ENCODE measurements around the gene STXBP2.

STXBP2 gene

DNA sequence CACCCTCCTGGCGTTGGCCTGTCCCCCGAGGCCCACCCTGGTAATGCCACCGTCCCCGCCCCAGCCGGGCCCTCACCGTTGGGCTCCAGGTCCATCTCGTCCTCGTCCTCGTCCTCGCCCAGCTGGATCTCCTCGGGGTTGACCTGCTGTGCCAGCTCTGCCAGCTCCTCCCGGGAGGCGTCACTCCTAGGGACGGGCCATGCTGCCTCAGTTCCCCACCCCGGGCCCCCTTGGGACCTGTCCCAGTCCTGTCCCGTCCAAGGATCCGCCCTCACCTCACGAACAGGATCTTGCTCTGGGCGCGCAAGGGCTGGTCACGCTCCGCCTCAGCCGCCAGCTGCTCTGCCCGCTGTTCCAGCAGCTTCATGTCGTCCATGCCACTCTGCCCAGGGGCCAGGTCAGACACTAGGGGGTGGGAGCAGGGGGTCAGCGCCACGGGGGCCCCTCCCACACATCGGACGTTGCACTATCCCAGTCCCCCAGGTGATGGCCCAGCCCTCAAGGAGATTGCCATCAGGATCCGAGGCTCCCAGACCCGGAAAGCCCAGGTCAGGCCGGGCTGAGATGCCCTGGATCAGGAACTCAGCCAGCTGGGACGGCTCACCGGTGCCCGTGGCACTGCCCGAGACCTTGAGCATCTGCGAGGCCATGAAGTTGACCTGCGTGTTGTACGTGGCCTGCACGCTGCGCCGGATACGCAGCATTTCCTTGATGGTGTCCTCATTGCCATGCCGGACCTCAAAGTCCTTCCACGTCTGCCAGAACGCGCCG, 17.1 kb upstream of the STXBP2 start:
- no peak overlapping the region for H3K4me3 ChIP-seq (ENCODE audit: control insufficient read depth, low read depth, low read length)
- no peak for DNase-seq (ENCODE audit: low read depth)

DNA sequence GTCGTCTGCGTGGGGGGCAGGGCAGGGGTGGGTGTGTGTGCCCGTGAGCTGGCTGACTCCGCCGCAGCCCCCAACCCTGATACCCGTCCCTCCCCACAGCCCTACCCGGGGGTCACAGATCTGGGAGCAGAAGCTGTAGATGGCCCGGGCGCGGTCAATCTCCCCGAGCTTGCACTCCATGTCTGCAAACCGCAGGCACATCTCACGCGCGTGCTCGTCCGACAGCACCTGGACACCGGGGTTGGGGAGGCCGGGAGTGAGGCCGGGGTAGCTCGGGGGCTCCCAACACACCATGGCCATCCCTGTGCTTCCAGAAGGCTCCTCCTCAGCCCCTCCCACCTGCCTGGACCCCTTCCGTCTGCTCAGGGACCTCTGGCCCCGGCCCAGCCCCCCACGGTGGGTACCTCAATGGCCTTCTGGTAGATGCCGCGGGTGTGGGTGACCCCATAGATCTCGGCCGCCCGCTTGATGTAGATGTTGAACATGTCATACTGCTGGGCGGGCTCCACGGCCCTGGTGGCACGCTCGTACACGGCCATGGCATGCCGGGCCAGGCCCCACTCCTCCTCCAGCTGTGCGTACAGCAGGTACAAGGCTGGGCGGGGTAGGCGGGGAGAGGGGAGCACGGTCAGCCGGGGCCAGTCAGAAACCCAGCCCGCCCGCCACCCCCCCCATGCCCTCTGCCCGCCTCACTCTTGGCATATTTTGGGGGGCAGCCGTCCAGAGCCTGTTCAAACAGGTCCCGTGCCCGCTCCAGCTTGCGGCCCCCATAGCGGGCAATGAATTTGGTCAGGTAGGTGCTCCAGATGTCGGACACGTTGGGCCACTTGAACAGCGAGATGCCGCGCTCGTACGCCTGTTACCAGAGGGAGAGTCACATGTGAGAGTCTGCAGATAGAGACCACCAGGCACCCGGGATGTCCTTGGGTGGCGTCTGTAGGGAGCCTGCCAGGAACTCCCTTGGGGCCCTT, 16.2 kb upstream of the STXBP2 start:
- TF ChIP-seq, protein P1, sequence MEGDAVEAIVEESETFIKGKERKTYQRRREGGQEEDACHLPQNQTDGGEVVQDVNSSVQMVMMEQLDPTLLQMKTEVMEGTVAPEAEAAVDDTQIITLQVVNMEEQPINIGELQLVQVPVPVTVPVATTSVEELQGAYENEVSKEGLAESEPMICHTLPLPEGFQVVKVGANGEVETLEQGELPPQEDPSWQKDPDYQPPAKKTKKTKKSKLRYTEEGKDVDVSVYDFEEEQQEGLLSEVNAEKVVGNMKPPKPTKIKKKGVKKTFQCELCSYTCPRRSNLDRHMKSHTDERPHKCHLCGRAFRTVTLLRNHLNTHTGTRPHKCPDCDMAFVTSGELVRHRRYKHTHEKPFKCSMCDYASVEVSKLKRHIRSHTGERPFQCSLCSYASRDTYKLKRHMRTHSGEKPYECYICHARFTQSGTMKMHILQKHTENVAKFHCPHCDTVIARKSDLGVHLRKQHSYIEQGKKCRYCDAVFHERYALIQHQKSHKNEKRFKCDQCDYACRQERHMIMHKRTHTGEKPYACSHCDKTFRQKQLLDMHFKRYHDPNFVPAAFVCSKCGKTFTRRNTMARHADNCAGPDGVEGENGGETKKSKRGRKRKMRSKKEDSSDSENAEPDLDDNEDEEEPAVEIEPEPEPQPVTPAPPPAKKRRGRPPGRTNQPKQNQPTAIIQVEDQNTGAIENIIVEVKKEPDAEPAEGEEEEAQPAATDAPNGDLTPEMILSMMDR (IDR thresholded peaks at IDR 0.05; ENCODE audit: control insufficient read depth, insufficient read depth, low read depth, low read length, missing control alignments): no peak
- no peak for DNase-seq (ENCODE audit: low read depth)
- no peak overlapping the region for H3K4me3 ChIP-seq (ENCODE audit: control insufficient read depth, low read depth, low read length)

More for the DNA sequence above, 17.1 kb upstream of the STXBP2 start:
- TF ChIP-seq, protein P1 (IDR thresholded peaks at IDR 0.05; ENCODE audit: control insufficient read depth, insufficient read depth, low read depth, low read length, missing control alignments): no peak

DNA sequence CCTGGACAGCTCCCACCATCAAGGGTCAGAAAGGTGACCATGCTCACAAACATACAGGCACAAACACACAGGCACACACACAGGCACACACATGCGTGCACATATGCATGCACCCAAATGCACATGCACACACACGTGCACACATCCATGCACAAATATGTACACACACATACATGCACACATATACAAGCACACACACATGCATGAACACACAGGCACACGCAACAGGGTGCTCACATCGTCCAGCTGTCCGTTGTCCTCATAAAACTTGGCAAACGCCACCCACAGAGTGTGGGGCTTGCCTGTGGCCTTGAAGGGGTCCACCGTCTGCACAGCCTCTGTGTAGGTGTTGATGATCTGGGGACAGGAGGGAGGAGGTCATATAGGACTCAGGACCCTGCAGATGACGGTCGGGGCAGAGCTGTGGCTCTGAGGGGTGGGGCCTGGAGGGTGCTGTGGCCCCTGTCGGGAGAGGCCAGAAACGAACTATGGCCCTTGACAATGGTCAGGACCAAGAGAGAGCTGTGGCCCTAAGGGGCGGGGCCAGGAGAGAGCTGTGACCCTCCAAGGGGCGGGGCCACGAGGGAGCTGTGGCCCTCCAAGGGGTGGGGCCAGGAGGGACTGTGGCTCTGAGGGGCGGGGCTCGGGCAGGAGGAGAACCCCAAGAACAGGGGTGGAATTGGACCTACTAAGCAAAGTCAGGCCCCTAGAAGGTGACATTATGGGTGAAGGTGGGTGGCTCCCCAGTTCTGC, 13.8 kb upstream of the STXBP2 start:
- no peak for DNase-seq (ENCODE audit: low read depth)
- no peak overlapping the region for H3K4me3 ChIP-seq (ENCODE audit: control insufficient read depth, low read depth, low read length)
- TF ChIP-seq, protein P1 (IDR thresholded peaks at IDR 0.05; ENCODE audit: control insufficient read depth, insufficient read depth, low read depth, low read length, missing control alignments): no peak

DNA sequence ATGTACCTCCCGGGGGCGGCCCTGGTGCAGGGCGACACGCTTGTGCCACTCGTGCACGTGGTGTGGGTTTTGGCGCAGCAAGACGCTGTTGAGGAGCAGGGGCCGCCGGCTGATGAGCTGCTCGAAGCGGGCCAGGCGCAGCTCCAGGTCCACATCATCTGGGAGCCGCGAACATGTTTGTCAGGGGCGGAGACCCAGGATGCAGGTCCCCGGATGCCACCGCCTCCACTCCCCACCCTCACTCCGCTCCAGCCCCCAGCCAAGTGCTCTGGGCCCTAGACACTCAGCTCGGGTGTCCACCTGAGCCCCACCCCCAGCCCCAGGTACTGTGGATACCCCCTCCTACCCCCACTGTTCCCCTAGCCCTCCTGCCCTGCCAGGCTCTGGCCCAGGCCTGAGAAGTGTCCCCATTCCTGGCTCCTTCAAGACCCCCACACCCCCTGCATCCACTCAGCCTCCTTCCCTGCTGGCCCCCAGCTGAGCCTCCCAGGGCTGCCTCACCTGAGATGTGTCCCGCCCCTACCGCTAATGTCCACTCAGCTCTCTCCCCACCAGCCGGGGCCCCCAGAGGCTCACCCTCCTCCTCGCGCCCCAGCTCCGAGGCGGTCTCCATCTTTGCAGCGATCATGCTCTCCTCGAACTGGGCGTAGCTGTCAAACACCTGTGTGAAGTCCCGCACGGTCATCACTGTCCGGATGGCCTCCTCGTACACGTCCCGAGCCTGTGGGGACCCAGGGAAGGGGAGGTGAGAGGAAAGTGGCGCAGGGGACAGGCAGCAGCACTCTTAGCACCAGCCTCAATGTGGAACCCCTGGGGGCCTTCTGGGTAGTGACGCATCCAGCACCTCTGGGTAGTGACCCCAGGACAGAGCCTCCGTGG, 12.9 kb upstream of the STXBP2 start:
- no peak for DNase-seq (ENCODE audit: low read depth)
- TF ChIP-seq, protein P1 (IDR thresholded peaks at IDR 0.05; ENCODE audit: control insufficient read depth, insufficient read depth, low read depth, low read length, missing control alignments): no peak
- H3K4me3 ChIP-seq (ENCODE audit: control insufficient read depth, low read depth, low read length): no peak overlapping the region

DNA sequence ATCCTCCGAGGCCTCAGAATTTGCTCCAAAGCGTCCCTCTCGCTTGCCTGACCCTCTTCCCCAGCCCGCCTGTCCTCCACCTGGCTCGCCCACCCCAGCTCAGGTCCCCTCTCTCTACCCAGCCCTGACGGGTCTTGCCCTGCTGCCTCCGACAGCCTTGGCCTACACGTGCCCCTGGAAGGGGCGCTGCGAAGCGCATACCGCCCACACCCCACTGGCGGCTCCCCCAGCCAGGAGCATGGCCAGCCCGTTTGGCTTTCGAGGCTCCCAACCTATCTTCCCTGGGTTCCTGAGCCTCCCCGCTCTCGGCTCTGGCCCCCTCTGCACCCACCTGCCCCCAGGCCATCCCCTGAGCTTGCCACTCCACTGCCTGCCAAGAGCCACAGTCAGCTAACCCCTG, 12.1 kb upstream of the STXBP2 start:
- H3K4me3 ChIP-seq (ENCODE audit: control insufficient read depth, low read depth, low read length): no peak overlapping the region
- TF ChIP-seq, protein P1 (IDR thresholded peaks at IDR 0.05; ENCODE audit: control insufficient read depth, insufficient read depth, low read depth, low read length, missing control alignments): no peak
- DNase-seq (ENCODE audit: low read depth): no peak
